NCI-H526 treated with DMSO at 0.1 percent for 48 hours (cell line): Measurements from ENCODE around the gene FTO.

ENCODE experiments used
- DNase-seq: peaks from one replicate; lab custom pipeline; 2025; lab: John Stamatoyannopoulos, UW

Gene FTO

DNA sequence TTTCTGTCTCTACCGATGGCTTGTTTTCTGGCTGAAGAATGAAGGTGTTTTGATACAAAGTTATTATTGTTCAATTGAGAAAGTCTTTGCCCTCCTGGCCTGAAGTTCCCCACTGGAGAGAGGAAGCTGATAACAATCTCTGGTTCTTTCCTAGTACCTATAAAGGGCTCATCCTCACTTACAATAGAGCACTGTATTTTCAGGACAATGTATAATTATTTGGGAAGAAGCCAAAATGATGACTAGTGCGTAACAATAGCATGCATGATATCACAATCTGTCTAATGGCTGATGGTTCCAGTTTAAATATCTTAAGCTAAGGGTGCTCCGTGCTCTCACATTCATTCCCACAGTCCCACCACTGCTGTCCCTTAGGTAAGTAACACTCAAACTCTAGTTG, 351.9 kb downstream of the FTO start:
- DNase-seq, result no peak

DNA sequence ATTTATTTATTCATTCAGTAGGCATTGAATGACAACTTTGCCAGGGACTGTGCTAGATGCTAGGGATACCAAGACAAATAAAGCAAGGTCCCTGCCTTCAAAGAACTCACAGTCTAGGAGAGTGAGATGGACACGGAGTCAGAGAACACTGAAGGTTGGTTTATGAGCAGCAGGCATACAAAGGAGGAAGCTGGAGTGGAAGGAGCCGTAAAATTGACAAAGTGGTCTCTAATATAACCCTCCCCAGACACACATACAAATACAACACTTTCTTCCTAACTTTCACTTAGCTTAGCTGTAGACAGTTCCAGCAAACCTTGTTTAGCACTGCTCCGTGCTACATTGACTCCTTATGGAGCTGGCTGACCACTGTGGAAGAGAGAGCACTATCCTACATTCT, 353.0 kb downstream of the FTO start:
- DNase-seq, result no peak

DNA sequence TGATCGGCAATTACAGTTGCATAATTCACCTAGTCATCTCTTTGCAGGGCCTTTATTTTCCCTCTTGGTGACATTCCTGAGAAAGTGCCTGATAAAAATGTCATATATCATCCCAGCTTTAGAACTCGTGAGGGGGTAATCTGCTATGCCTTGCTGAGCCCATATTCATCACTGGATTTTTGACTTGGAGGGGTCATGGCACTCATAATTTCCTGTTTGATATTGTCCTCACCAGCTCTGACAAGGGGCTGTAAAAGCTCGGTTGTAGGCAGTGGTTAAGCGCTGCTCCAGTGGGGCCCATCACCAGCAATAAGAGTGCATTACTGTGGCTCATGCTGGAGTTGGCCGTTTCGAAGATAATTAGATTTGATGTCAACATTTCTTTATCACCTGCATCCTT, 355.4 kb downstream of the FTO start:
- no peak for DNase-seq

DNA sequence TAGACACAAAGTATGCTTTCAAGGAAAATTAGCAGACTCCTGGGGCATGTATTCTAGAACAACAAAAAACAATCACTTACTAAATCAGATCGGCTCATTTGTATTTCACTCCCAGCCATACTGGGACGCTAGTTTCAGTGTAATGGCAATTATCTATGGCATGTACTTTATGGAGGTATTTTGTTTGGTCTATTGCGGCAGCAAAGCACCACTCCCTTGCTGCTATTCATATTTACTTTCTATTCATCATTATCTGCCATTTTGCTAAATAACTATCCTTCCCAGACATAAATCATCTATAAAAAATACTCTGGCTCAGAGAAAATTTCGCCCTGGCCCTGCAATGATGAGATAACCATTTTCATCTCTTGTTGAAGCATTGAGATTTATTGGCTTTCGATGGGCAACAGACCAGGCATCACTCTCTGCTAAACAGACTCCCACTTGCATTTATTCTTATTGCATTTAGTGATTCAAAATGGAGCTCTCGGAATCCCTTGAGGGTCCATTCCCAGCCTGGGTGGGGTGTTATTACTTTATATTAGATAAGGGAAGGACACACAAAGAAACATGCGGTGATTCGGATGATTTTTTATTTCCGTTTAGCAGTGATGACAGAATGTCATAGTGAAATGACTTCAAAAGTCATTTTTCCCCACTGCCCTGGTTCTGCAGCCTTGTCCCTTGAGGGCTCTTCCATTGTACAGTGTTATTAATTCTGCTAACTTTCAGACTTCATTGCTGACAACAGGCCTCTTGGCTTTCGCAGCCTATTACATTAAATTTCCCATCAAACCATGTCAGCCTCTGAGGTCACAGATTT, 356.9 kb downstream of the FTO start:
- no peak for DNase-seq

DNA sequence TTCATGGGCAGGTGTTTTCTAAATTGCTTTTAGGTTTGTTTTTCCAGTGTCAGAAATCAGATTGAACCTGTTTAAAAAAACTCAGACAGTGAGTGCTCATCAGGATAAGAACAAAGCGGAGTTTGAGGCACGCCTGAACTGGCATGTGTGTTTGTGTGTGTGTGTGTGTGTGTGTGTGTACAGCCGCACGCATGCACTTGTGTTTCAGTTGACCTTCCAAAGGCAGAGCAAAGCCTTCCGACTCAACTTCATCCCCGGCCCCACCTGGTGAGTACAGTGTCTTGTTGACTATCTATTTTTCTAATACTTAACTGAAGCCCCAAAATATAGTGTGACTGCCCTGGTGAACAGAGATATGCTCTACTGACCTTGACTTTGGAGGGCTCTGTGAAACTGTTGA, 357.5 kb downstream of the FTO start:
- DNase-seq, result no peak

DNA sequence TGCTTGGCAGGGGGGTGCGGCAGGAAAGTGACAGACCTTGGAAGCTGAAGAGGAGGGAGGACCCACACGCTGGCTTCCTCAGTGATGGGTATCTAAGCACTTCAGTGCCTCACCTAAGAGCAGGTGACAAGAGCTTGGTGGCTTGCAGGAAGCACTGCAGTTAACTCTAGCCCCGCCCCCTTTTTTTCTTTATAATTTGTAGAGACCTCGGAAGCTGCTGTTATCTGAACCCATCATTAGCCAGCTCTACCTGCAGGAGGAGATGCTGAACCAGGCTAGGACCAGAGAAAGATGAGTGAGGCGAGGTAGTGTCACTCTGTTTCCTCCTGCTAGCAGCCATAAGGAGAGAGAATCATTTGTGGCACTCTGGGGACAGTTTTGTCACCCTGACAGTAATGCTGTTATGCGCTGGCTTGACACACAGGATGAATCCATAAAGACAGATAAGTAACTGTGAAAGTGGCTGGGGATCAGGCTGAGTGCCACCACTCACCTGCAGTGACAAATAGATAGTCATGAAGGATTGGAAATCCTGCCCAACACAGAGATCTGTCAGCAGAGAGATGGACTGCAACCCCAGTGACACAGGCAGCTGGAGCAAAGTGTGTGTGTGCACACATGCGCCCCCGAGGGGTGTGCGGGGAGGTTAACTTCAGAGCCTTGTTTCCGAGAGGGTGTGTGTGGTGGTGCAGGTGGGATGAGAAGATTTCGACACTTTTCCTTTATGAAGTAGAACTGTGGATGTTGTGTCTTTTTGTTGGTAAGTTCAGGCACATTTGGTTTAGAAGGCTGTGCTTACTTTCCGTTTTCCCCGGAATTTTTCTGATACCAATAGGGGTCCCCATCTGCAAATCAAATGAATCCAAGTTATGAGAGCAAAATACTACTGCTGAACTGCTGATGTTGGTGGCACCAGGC, 358.7 kb downstream of the FTO start:
- no peak for DNase-seq

DNA sequence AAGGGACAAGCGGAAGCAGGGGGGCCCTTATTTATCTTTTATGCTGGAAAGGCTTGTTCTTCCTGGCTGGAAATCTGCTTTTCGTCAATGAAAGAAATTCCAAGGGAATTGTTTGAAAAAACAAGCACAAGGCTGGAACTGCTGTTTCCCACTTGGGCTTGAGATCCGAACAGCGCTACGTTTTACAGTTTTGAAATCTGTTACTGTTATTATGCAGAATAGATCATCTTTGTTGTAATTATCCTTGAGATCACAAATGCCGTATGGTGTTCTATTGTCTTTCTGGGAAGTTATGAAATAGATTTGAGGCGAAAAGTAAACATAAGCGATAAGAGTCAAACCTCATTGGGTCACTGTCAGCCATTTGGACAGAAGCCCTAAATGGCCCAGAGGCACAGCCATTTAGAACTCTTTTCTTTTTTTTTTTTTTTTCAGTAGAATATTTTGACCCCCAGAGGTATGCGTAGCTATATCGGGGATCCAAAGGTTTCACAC, 359.4 kb downstream of the FTO start:
- DNase-seq, result no peak

DNA sequence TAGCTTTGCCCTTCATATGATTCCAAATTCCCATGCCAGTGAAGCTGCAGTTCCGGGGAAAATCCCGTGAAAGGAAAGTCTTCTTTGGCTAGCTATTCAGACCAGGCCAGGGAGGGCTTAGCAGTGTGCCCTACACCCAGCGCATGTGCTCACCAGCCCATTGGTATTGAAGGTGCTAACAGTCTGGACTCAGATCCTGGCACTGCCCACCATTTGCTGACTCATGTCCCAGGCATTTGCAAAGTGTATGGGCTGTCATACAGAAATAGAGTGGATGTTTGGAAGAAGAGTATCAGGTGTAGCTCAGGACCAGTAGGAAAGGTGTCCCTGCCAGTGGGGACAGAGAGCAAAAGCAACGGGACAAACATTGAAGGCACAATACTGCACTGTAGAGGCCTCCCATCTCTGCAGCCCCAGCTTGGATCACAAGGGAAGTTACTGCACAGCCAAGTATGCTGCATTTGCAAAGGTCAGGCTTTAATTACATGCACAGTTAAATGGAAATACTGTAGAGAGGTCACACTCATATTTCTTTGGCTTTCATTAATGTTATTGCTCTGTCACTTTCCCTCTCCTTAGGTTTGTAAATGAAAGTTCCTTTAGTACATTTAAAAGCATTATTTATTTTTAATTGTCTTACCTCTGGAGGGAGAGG, 362.6 kb downstream of the FTO start:
- DNase-seq, result no peak

DNA sequence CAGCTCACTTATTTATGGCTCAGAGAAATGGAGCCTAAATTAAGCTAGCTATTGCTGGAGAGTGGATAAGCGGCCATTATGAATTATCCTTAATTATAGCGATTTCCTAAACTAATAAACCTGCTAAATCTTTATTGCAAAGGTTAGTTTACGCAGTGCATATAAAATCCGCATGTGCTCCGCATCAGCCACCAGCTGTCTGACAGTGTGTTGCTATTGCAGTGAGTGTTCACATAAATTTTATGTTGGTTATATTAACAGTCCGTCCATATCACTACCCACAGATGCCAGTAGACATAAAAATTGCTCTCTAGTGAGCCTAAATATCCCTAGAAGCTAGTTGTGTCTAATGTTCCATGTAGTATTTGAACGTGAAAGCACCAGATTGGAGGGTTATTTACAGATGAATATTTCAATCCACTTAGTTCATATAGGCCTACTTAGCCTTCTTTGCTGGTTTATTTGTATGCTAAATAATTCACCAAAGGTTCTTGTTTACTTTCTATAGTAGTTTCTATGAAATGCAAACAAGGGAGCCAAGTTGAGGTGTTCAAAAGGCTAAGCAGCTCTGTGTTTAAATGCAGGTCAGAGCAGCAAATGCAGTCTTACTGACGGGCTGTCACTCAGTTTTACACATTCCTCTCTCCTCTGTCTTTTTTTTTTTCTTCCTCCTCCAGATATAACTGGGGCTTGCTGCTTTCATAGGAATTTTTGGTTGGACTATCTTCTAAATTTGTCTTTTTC, 363.5 kb downstream of the FTO start:
- DNase-seq, result no peak

DNA sequence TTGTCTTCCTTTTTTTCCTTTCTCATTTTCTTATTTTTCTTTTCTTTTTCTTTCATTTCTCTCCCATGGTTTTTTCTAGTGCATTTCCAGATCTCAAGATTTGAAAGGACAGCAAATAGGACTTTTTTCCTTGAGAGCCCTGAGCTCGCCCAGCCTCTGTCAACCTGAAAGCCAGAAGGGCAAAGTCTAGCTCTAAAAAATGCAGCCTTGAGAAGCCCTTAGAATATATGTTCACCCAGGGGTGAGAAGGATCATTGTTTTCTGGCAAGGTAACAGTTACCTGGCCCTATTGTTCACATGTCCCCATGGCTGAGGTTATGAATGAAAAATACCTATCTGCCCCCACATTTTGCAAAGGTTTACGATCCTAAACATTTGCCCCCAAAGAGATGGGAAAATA, 364.3 kb downstream of the FTO start:
- DNase-seq, result no peak

DNA sequence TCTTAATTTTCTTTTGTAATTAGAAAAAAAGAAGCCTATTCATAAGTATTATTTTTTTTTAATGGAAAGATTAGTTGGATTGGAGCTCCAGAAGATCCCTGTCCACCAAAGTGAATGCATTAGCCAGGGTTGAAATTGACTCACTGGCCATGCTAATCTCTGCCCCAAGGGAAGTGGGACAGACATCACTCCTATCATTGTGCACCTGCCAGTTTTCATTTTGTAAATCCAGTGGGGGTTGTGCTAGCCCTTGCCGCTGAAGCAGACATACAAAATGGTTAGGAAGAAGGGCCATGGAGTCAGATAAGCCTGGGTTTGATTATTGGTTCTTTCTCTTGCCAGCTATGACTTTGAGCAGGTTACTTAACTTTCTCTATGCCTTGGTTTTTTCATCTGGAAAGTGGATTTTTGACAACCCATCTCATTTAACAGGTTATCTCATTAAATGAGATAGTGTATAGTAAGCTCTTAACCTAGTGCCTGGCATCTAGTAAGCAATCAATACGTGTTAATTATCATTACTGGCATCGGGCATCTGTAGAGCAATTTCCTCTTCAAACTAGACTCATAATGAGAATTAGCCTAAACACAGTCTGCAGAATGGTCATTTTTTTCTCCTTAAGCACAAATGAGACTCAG, 365.8 kb downstream of the FTO start:
- no peak for DNase-seq

DNA sequence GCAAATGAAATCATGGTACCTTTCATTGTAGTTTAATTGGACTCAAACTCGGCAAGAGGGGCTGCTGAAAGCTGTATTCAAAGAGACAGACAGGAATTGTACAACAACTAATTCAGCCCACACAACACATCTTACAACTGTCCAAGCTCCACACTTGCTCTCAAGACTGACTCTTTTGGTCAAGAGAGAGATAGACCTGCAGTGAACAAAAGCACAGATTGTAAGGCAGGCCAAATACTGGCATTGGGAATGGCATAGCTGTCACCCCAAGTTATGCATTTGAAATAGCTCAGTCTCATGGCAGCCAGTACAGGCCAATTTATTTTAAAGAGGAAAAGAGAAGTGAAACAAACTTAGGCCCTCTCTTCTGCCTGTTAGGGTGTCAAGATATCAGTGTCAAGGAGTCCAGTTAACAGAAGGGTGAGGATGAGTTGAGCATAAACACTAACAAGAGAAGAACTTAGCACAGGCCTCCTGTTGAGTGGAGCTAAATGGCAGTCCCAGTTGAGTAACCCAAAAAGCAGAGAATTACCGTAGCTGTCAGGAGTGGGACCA, 366.9 kb downstream of the FTO start:
- no peak for DNase-seq

DNA sequence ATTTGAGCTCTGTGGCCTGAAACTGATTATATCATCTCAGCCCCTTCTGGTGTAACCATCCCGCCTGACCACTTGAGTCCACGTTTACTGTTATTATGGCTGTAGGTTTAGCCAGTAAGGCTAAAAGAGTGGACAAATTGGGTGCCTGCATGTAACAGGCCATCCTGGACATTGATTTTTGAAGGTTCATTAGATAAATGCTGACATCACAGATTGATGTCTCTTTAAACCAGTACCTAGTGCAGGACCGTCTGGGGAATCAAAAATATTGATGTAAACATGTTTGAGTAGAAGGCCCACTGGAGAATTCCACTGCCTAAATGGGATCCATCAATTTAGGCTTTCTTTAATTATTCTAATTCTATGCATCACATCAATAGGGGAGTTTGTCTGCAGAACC, 367.6 kb downstream of the FTO start:
- no peak for DNase-seq

DNA sequence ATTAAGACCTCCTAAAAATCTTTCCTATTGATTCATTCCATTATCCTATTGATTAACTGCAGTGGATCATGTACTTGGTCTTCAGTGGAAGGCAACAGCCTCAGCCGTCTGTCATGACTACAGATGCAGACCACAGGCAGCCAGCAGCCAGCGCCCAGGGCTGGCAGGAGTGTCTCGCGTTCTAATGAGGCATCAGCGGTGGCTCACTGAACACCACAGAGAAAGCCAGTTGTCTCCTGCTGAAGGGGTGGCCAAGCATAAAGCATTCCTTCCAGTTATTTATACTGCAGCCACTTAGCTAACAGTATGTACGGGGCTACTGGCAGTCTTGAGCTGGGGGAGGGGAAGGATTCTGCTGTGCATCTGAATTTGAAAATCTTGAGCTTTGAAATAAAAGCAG, 368.3 kb downstream of the FTO start:
- DNase-seq, result no peak

DNA sequence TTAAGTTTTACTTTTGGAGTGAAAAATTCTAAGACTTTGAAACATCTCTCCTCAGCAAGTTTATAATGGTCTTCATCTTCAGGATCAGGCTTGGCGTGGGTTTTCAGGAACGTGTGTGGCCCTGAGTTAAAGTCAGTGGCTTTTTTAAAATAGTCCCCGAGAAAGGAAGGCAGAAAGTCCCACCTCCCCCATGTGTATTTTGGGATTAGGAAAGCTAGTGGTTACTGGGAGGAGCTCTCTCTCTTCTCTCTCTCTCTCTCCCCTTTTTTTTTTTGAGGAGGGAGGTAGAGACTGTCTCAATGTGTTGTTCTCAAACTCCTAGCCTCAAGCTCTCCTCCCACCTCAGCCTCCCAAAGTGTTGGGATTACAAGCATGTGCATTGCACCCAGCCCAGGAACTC, 369.4 kb downstream of the FTO start:
- no peak for DNase-seq

DNA sequence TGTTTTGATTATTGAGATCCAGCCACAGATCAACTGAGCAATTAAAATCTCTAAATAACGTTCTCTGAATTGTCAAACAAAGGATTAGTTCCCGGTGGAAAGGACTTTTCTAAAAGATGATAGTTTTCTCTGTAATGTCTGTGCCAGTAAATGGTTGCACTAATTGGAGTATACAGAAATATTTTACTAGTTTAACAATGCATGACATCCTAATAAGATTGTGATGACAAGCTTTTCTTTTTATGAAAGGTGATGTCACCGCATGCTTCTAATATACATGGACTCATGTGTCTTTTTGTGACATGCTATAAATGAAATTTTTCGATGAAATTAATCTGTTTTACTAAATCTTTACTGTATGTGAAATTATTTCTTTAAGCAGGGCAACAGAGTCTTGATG, 371.5 kb downstream of the FTO start:
- DNase-seq, result no peak

DNA sequence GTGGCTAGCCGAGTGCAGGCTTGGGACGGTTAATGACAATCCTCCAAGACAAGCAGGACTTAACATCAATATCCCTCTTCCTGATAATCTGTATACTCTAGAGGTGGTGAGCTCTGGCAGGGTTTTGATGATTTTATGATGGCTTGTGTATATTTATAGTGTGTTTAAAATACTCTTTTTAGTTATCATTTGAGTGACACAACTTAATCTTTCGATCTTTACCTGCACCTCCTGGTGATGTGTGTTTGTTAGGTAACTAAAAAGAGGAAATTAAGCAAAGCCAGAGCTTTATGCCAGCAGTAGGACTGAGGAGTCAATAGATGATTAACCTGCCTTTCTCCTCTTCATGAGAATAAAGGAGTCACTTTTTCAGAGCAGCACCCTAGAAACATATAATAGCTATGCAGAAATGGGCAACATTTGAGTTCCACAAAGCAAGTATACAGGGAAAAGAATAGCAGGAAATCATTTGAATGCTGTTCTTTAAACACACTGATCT, 372.1 kb downstream of the FTO start:
- DNase-seq, result no peak

DNA sequence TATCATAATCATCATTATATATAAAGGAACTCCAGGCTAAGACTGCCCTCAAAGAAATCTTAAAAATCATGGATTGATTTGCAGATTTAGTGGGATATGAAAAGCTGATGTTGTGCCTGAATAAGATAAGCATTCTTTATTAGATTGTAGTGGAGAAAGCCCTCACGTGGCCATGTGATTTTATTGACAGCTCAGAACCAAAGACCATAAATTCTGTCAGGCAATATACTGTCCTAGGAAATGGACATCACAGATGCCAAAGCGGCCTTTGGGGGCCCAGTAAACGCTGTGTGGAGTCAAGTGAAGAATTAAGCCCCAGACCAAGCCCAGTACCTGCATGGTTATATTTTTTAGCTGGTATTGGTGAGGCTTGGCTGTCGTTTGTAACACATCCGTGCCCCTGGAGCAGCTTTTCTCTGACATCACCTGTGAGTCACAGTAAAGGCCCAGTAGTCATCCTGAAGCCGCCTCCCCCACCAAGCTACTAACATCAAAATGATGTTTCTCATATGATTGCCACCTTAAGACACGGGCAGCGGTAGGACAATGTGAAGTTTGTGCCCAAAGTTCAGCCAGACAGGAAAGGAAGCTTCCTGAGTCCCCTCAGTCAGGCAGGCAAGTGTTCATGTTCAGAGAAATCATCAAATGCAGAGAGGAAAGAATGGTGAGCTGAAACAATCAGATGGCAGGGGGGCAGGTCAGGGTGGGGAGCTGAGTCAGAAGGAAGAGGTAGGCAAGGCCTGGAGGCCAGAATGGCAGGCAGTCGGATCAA, 373.3 kb downstream of the FTO start:
- no peak for DNase-seq

DNA sequence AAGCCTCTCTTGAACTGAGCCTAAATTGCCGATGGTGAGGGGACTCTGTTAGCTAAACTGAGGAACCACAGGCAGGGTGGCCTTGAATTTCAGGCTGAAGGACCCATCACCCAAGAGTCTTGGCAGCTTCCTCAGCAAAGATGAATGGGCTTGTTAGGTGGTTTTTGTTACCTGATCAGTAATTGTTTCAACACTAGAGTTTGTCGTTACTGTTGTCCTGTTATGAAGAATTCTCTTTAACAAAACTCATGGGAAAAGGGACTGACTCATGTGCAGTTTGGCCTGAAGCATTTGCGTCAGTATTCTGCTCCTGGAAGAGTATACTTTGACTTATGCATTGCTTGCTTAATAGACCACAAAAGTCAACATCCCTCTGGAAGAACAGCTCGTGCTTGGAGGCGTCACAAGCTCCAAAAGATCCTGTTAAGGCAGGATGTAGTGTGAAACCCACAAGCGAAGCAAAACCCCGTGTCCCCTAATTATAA, 376.6 kb downstream of the FTO start:
- no peak for DNase-seq

DNA sequence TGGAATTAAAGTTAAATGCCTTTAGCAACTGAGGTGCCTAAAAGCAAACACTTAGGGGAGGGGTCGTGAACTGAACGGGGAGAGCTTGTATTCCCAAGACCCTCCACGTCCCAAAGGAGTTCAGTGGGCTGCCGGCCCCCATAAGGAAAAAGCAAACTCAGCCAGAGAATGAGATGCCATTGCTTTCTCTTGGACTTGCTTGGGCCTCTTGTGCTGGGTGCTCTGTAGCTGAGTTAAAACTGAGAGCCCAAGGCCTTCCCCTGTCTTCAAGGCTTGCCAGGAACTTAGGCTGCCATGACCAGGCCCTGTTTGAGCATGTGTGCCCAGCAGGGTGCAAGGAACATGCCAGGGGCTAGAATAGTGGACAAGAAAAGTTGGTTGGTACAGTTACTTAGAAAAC, 382.8 kb downstream of the FTO start:
- no peak for DNase-seq
